GM12892 (cell line): ENCODE results near the gene LETM1.
A peak's percentile ranks its signal among the peaks of the same experiment; 100 is the strongest.

Experiments used
- DNase-seq: peaks from one replicate; pipeline ENCODE4 v3.0.0; 2011; ENCODE audit not compliant: insufficient read length
- FAIRE-seq: peaks from 2 replicates; lab custom pipeline; 2011; peaks lifted over from hg19 to GRCh38; lab: Jason Lieb, UNC
- POLR2A ChIP-seq: IDR thresholded peaks from 2 replicates; pipeline ENCODE4 v1.6.1; 2011; ENCODE audit warnings: low read depth, low read length, control low read depth
- POLR2AphosphoS5 ChIP-seq: IDR thresholded peaks from 2 replicates; pipeline ENCODE4 v1.6.1; 2011; ENCODE audit warnings: low read depth, low read length, control low read depth
- TAF1 ChIP-seq: IDR thresholded peaks from 2 replicates; pipeline ENCODE4 v1.6.1; 2011; ENCODE audit warnings: low read depth, mild to moderate bottlenecking, control low read depth, low read length, borderline replicate concordance

The LETM1 gene

GRCh38 chr4:1833307-1834046 lies 22.5 kb downstream of the LETM1 start:
- TF ChIP-seq POLR2AphosphoS5 (no peak), POLR2A (no peak), TAF1 (no peak)
- no peak for DNase-seq
- peak; percentile 5 for FAIRE-seq

GRCh38 chr4:1832690-1833089 lies 23.3 kb downstream of the LETM1 start:
- TF ChIP-seq POLR2A (no peak), POLR2AphosphoS5 (no peak), TAF1 (no peak)
- FAIRE-seq (no peak), DNase-seq (no peak)

- FAIRE-seq = no peak
- no peak for DNase-seq
- TF ChIP-seq TAF1 (no peak), POLR2A (no peak), POLR2AphosphoS5 (no peak)
Measured at GRCh38 chr4:1831331-1831730, 24.6 kb downstream of the LETM1 start.

GRCh38 chr4:1830642-1831228 lies 25.2 kb downstream of the LETM1 start:
- DNase-seq = no peak
- TF ChIP-seq POLR2A (no peak), POLR2AphosphoS5 (no peak), TAF1 (no peak)
- peak; percentile 24 for FAIRE-seq

- TF ChIP-seq TAF1 (no peak), POLR2AphosphoS5 (no peak), POLR2A (no peak)
- FAIRE-seq (no peak), DNase-seq (no peak)
Measured at GRCh38 chr4:1830234-1830633, 25.7 kb downstream of the LETM1 start.

GRCh38 chr4:1826531-1827350 lies 29.2 kb downstream of the LETM1 start:
- TF ChIP-seq TAF1 (no peak), POLR2AphosphoS5 (no peak), POLR2A (no peak)
- FAIRE-seq (no peak), DNase-seq (no peak)

GRCh38 chr4:1825326-1825725 lies 30.6 kb downstream of the LETM1 start:
- FAIRE-seq = no peak
- TF ChIP-seq TAF1 (no peak), POLR2AphosphoS5 (no peak), POLR2A (no peak)
- no peak for DNase-seq

- FAIRE-seq (no peak), DNase-seq (no peak)
- TF ChIP-seq POLR2A (no peak), TAF1 (no peak), POLR2AphosphoS5 (no peak)
Measured at GRCh38 chr4:1824746-1825145, 31.2 kb downstream of the LETM1 start.

- TF ChIP-seq TAF1 (no peak), POLR2AphosphoS5 (no peak), POLR2A (no peak)
- no peak for FAIRE-seq
- no peak for DNase-seq
Measured at GRCh38 chr4:1823545-1823932, 32.4 kb downstream of the LETM1 start.

GRCh38 chr4:1822568-1823544 lies 33.1 kb downstream of the LETM1 start:
- no peak for TF ChIP-seq TAF1
- TF ChIP-seq POLR2AphosphoS5 = no peak
- no peak for TF ChIP-seq POLR2A
- DNase-seq = no peak
- FAIRE-seq = no peak
